H9 (cell line): ENCODE measurements around the gene BLNK. TPM values are rescaled to one million over a fixed set of nuclear protein-coding genes. Genes with fewer than 3 reads are reported as not detected.

Source experiments
- DNase-seq: peaks from one replicate; pipeline ENCODE4 v3.0.0-alpha.2; 2017
- H2AFZ ChIP-seq: one replicate; pipeline ENCODE4 v1.6.1; 2013; ENCODE audit warnings: mild to moderate bottlenecking, low read length, control low read depth, moderate library complexity
- H2AK5ac ChIP-seq: 2 replicates; pipeline ENCODE4 v1.6.1; 2013; ENCODE audit warnings: low read length, control low read depth, mixed read lengths; ENCODE audit not compliant: insufficient read length
- H2BK120ac ChIP-seq: one replicate; pipeline ENCODE4 v1.6.1; 2013; ENCODE audit warnings: low read depth, mild to moderate bottlenecking, low read length, control low read depth, inconsistent platforms; ENCODE audit not compliant: poor library complexity, severe bottlenecking
- H2BK12ac ChIP-seq: 2 replicates; pipeline ENCODE4 v1.6.1; 2013; ENCODE audit warnings: low read length, control low read depth, mixed read lengths, low read depth; ENCODE audit not compliant: insufficient read length
- H2BK15ac ChIP-seq: 2 replicates; pipeline ENCODE4 v1.6.1; 2013; ENCODE audit warnings: low read depth, low read length, control low read depth
- H2BK20ac ChIP-seq: one replicate; pipeline ENCODE4 v1.6.1; 2013; ENCODE audit warnings: low read depth, mild to moderate bottlenecking, low read length, control low read depth, inconsistent platforms; ENCODE audit not compliant: poor library complexity, severe bottlenecking
- H2BK5ac ChIP-seq: 2 replicates; pipeline ENCODE4 v1.6.1; 2013; ENCODE audit warnings: low read length, control low read depth, mixed read lengths; ENCODE audit not compliant: insufficient read length
- H3K14ac ChIP-seq: 2 replicates; pipeline ENCODE4 v1.6.1; 2013; ENCODE audit warnings: low read length, control low read depth; ENCODE audit not compliant: insufficient read depth
- H3K18ac ChIP-seq: 2 replicates; pipeline ENCODE4 v1.6.1; 2013; ENCODE audit warnings: low read depth, mild to moderate bottlenecking, mixed read lengths, low read length, control low read depth; ENCODE audit not compliant: insufficient read length
- H3K23ac ChIP-seq: 2 replicates; pipeline ENCODE4 v1.6.1; 2013; ENCODE audit warnings: low read length, control low read depth, mixed read lengths, low read depth; ENCODE audit not compliant: insufficient read length
- H3K23me2 ChIP-seq: 2 replicates; pipeline ENCODE4 v1.6.1; 2013; ENCODE audit warnings: low read depth, mild to moderate bottlenecking, mixed read lengths, low read length, control low read depth; ENCODE audit not compliant: insufficient read length, poor library complexity, severe bottlenecking
- H3K27ac ChIP-seq: 2 replicates; pipeline ENCODE4 v1.5.1; 2013; ENCODE audit warnings: low read length, control low read depth, mixed read lengths, low read depth; ENCODE audit not compliant: insufficient read length
- H3K27me3 ChIP-seq: 2 replicates; pipeline ENCODE4 v1.6.1; 2013; ENCODE audit warnings: low read length, control low read depth, inconsistent platforms; ENCODE audit not compliant: insufficient read depth
- H3K4ac ChIP-seq: 2 replicates; pipeline ENCODE4 v1.6.1; 2013; ENCODE audit warnings: low read depth, mild to moderate bottlenecking, control low read depth, inconsistent platforms, low read length, moderate library complexity
- H3K4me1 ChIP-seq: 2 replicates; pipeline ENCODE4 v1.6.1; 2013; ENCODE audit warnings: low read length, control low read depth, inconsistent platforms; ENCODE audit not compliant: insufficient read depth
- H3K4me2 ChIP-seq: 2 replicates; pipeline ENCODE4 v1.6.1; 2013; ENCODE audit warnings: low read length, control low read depth, mixed read lengths; ENCODE audit not compliant: insufficient read length, insufficient read depth
- H3K56ac ChIP-seq: 2 replicates; pipeline ENCODE4 v1.6.1; 2013; ENCODE audit warnings: low read depth, mild to moderate bottlenecking, mixed read lengths, low read length, control low read depth; ENCODE audit not compliant: insufficient read length
- H3K79me1 ChIP-seq: 2 replicates; pipeline ENCODE4 v1.6.1; 2013; ENCODE audit warnings: low read depth, mild to moderate bottlenecking, moderate library complexity, low read length, control low read depth, inconsistent platforms; ENCODE audit not compliant: insufficient read depth, poor library complexity, severe bottlenecking
- H3K79me2 ChIP-seq: 2 replicates; pipeline ENCODE4 v1.6.1; 2013; ENCODE audit warnings: low read length, control low read depth, inconsistent platforms; ENCODE audit not compliant: insufficient read depth
- H3K9ac ChIP-seq: 2 replicates; pipeline ENCODE4 v1.6.1; 2013; ENCODE audit warnings: low read length, control low read depth, mixed read lengths; ENCODE audit not compliant: insufficient read length; ENCODE audit errors: extremely low read depth
- H3K9me3 ChIP-seq: one replicate; pipeline ENCODE4 v1.6.1; 2013; ENCODE audit warnings: low read depth, low read length, inconsistent platforms; ENCODE audit not compliant: control insufficient read depth
- H3T11ph ChIP-seq: one replicate; pipeline ENCODE4 v1.6.1; 2013; ENCODE audit warnings: mild to moderate bottlenecking, low read length, control low read depth, inconsistent platforms
- H4K20me1 ChIP-seq: one replicate; pipeline ENCODE4 v1.6.1; 2013; ENCODE audit not compliant: control insufficient read depth, insufficient read length, insufficient read depth
- H4K5ac ChIP-seq: 2 replicates; pipeline ENCODE4 v1.6.1; 2013; ENCODE audit warnings: low read depth, mild to moderate bottlenecking, mixed read lengths, low read length, control low read depth; ENCODE audit not compliant: insufficient read length
- H4K8ac ChIP-seq: replicated peaks from 2 replicates; pipeline ENCODE4 v1.6.1; 2013; ENCODE audit warnings: low read length, control low read depth, mixed read lengths, low read depth; ENCODE audit not compliant: insufficient read length
- H4K91ac ChIP-seq: 2 replicates; pipeline ENCODE4 v1.6.1; 2013; ENCODE audit warnings: low read depth, mild to moderate bottlenecking, moderate library complexity, mixed read lengths, low read length, control low read depth; ENCODE audit not compliant: insufficient read length
- H3K27ac Mint-ChIP-seq, 3 experiments: 2 replicates in 2 of 3; 3 replicates in 1 of 3; pipeline ENCODE4 v1.8.0; 2020 to 2021; ENCODE audit warnings: mixed read lengths in 3 of 3, mild to moderate bottlenecking in 1 of 3, moderate library complexity in 1 of 3
- H3K27me3 Mint-ChIP-seq: 2 replicates; pipeline ENCODE4 v1.8.0; 2021; ENCODE audit warnings: low read depth, mild to moderate bottlenecking, moderate library complexity, mixed read lengths
- H3K36me3 Mint-ChIP-seq, 3 experiments: 2 replicates in 2 of 3; 3 replicates in 1 of 3; pipeline ENCODE4 v1.8.0; 2020 to 2021; ENCODE audit warnings: low read depth in 3 of 3, mixed read lengths in 3 of 3; ENCODE audit not compliant: insufficient read depth in 1 of 3
- H3K4me1 Mint-ChIP-seq, 2 experiments: 2 replicates each; pipeline ENCODE4 v1.8.0; 2020; ENCODE audit warnings: mixed read lengths in 2 of 2
- H3K4me3 Mint-ChIP-seq, 2 experiments: 2 replicates in 1 of 2; 3 replicates in 1 of 2; pipeline ENCODE4 v1.8.0; 2020 to 2021; ENCODE audit warnings: mild to moderate bottlenecking in 2 of 2, mixed read lengths in 2 of 2, moderate library complexity in 1 of 2
- H3K9me3 Mint-ChIP-seq, 2 experiments: 2 replicates in 1 of 2; 3 replicates in 1 of 2; pipeline ENCODE4 v1.8.0; 2020; ENCODE audit warnings: mild to moderate bottlenecking in 2 of 2, mixed read lengths in 2 of 2, moderate library complexity in 1 of 2
- CTCF ChIP-seq: fragments of 200-600 bp; sonication (generic); conservative IDR thresholded peaks from 3 replicates; pipeline ENCODE4 v1.8.0; 2021; ENCODE audit warnings: antibody characterized with exemption, mild to moderate bottlenecking
- WGBS: extraction: QIAGEN DNeasy Blood & Tissue Kit; methylation state at CpG from one replicate; pipeline ENCODE4 v1.1.7; 2013; ENCODE audit warnings: missing lambda C conversion rate, low lambda C conversion rate, mixed read lengths; ENCODE audit not compliant: insufficient read length; ENCODE audit errors: extremely low coverage; 5-methylcytosine and 5-hydroxymethylcytosine counted together
- total RNA-seq: library from RNA; stranded (reverse); gene quantifications from 2 replicates; pipeline ENCODE4 v1.2.1, GENCODE V29; 2021

The BLNK gene
- total RNA-seq, 1 experiment from 2014 or later, result not detected

- no CpG with 5 or more reads among the region's 1 CpG for WGBS
Observed at GRCh38 chr10:96250349-96250748, 21.0 kb downstream of the BLNK start.

More at GRCh38 chr10:96250349-96250748, 21.0 kb downstream of the BLNK start:
- H3K27ac ChIP-seq, result no peak overlapping the region
- H3K9ac ChIP-seq, result no peak overlapping the region
- H3K56ac ChIP-seq, result no peak overlapping the region
- no peak overlapping the region for H2AK5ac ChIP-seq
- H4K8ac ChIP-seq, result no peak overlapping the region
- no peaks in the 10 kb centered on the region for H3K79me2 ChIP-seq
- no peaks in the 10 kb centered on the region for H3K9me3 Mint-ChIP-seq
- peaks cover 15% of the 10 kb centered on the region in 2 experiments for H3K4me1 Mint-ChIP-seq
- H2BK5ac ChIP-seq, result no peak overlapping the region
- no peak for DNase-seq
- no peaks in the 10 kb centered on the region for H3K9me3 ChIP-seq
- no peak overlapping the region for H2BK120ac ChIP-seq
- H3K23me2 ChIP-seq, result no peaks in the 10 kb centered on the region
- no peak overlapping the region for H3K4ac ChIP-seq
- H3T11ph ChIP-seq, result no peak overlapping the region
- H2BK15ac ChIP-seq, result no peak overlapping the region
- H4K91ac ChIP-seq, result no peak overlapping the region
- no peak for TF ChIP-seq CTCF
- no peak overlapping the region for H2BK20ac ChIP-seq
- no peak overlapping the region for H3K14ac ChIP-seq
- H3K79me1 ChIP-seq, result no peaks in the 10 kb centered on the region
- no peak overlapping the region for H2AFZ ChIP-seq
- no peaks in the 10 kb centered on the region; the same call in 1 of the 2 replicates for H3K27me3 Mint-ChIP-seq
- H2BK12ac ChIP-seq, result no peak overlapping the region
- H4K5ac ChIP-seq, result no peak overlapping the region
- H3K4me2 ChIP-seq, result no peak overlapping the region
- H3K4me1 ChIP-seq, result no peaks in the 10 kb centered on the region
- H4K20me1 ChIP-seq, result no peaks in the 10 kb centered on the region
- H3K23ac ChIP-seq, result no peak overlapping the region
- H3K27me3 ChIP-seq, result no peaks in the 10 kb centered on the region
- H3K4me3 Mint-ChIP-seq, result no peak overlapping the region
- H3K18ac ChIP-seq, result no peak overlapping the region
- no peak overlapping the region for H3K27ac Mint-ChIP-seq
- no peaks in the 10 kb centered on the region; a peak in 1 of 7 replicates for H3K36me3 Mint-ChIP-seq
